A172 (cell line): Measurements from ENCODE around the gene SEH1L. TPM values are rescaled to one million over a fixed set of nuclear protein-coding genes. Genes with fewer than 3 reads are reported as not detected.
A peak's percentile ranks its signal among the peaks of the same experiment; 100 is the strongest.
"Not testable (repeated sequence)": the region's sequence is repeated elsewhere in the genome, so short reads cannot be mapped to it uniquely, and the experiment has no call there.

ENCODE experiments used
- DNase-seq: peaks from one replicate; pipeline ENCODE4 v3.0.0-alpha.2; 2015; ENCODE audit warnings: low spot score
- total RNA-seq: library from RNA; depleted of rRNA; stranded (reverse); fragments of >200 nt; shearing (Covaris generic); gene quantifications from 2 replicates; pipeline ENCODE4 v1.2.3, GENCODE V29; 2014; rRNA removed

SEH1L gene
- 51.2 and 53.9 TPM in 2 replicates for total RNA-seq

DNA sequence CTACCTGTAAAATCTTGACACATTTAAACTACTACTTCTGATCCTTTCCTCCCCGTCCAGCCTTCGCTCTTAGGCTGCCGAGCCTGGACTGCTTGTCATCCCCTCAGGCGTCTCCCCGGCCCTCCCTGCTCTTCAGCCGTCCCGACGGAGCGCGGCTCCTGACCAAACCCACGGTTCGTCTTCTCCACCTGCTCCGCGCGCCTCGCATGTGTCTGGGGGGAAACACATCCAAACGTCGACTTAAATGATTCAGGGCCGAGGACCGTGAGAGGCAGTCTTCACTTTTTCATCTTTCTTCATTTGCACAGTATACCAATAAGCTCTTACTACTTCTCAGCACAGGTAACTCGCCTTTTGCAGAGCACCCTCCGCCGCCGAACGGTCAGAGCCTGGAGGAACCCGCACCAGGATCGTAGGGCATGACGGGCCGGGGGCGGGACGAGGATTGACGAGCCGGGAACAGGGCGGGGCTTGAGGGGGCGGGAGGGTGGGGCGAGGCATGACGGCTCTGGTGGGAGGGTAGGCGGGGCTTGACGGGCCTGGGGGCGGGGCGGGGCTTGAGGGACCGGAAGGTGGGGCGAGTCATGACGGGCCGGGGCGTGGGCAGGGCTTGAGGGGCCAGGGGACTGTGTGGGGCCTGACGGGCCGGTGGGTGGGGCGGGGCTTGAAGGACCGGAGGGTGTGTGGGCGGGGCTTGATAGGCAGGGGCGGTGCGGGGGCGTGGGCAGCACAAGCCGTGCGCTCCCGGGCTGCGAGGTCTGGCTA lies at the start of gene SEH1L:
Gene SEH1L, plus strand, starts transcription at position 727 of the 765 bp plus-strand sequence. CDS start 111 bp downstream, outside the sequence.
- peak; percentile 93 for DNase-seq

GRCh38 chr18:12901208-12901607 lies 46.6 kb upstream of the SEH1L start:
- DNase-seq: not testable (repeated sequence)

GRCh38 chr18:12904012-12904516 lies 43.7 kb upstream of the SEH1L start:
- DNase-seq: no peak

- no peak for DNase-seq
Observed at GRCh38 chr18:12906119-12906518, 41.7 kb upstream of the SEH1L start.

DNA sequence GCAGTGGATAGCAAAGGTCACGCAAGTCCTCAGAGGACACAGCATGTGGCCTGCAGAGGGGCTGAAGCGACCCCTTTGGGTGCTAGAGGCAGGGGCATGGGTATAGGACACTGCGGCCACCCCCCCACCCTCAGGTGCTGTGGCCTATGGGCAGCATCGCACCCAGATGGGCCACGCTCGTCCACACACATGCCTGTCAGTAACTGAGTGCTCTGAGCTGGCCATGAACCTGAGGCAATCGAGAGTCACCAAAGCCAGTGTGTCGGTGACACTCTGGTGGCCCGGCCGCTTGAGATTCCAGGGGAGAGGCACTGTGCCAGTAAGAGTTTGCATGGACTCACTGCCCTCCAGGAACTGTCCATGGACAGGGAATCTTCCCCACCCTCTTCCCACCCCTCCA lies 41.0 kb upstream of the SEH1L start:
- no peak for DNase-seq

DNA sequence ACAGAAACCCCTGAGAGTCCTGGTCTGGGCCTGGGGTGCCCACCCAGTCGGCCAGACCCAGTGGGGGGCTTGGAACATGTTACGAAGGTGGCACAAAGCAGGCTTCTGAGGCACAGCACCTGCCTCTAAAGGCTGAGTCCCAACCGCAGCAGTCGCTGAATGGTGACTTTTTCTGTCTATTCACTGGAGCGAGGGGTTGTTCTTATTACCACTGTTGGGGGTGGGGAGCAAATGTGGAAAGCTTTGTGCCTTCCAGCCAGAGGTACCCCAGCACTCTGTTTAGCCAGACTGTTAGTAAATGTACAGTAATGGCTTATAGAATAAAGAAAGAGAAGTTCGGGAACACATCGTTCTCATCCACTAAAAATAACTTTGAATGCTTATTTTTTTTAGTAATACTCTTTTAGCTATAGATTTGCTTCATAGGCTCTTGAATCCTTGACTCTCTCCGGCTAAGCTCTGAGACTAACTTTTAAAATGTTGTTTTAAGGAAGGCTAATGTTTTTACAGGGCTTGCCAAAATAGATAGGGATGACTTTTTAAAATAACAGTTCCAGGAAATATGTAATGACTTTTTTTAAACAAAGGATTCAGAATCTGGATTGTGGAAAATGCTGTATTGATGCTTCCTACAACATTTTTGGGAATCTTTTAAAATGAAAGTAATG lies 40.4 kb upstream of the SEH1L start:
- no peak for DNase-seq

DNA sequence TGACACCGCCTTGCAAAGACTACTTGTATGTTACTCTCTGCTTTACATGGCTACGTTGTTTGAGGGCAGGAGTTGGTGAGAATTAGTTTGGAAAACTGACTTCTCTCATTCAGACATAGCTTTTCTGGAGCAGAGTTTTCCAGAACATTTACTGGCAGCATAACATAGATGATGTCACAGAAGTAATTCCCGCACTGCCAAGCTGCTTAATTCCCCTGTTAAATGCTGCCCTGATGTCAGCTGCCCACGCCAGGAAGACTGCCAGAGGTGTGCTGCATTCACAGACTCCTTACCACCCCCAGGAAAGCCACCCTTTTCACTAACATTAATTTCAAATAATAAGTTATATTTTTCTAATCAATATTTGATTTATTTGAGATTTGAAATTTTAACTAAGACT lies 39.1 kb upstream of the SEH1L start:
- DNase-seq: no peak

DNA sequence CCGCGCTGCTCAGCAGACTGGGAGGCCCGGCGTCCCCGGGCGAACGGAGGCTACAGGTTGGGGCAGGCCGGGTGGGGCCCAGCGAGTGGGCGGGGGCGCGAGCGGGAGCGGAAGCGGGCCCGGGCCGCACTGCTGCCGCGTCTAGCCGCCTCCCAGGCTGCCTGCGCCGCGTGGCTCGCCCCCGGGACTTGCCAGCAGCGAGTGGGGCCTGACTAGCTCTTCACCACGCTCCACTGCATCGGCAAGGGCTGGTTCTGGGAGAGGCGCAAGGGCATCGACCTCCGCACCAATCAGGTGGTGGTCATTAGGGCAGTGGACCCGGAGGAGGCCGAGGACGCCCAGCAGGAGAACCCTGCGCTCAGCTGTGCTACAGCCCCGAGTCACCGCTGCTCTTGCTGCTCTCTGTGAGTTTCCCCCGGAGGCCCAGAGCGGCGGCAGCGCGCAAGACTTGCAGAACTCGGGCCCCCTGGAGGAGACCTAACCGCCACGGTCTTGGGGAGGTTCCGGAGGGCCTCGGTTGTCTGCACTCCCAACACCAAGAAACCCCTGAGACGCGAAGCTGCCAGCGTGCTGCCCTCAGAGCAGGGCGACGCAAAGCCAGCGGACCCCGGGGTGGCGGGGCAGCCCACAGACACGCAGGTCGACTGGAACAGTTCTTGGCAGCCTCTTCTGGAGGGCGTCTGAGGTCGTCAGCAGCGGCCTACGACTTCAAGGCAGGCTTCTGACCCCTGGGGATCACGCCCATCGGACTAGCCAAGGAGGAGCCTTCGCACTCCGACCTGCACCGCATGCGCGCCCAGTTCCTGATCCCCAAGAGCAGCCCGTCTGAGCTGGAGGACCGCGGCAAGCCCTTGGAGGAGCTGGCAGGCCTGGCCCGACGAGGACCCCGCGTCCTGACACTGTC lies 36.5 kb upstream of the SEH1L start:
- no peak for DNase-seq

DNA sequence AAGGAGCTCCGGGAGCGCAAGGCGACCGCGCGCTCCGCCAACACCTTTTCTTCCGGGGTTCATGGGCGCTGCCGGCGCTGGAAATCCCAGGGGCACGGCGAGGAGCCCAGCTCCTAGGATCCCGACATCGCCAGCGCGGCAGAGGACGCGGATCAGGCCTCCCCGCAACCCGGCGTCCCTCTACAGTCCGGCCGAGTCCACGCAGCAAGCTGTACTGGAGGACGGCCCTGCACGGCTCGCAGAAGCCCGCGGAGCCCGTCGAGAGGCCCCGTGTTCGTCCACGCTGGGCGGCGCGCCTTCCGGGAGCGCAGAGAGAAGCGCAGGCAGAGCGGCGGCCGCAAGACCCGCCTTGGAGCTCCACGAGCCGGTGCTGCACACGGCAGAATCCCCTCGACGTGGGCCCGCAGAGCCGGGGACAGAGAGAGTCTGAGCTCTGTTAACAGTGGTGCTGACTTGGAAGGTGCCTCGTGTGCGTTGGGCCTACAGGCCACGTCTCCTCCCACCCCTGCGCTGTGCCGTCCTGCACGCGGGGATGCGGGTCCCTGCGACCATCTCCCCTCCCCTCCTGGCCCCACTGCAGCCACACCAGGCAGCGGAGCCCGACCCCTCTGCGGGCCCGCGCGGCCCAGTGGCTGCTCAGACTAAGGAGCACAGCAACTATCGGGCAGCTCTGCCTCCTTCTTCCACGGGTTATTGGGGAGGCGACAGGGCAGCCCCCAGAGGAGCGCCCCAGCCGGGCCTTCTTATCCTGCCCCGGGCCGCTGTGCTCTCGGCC lies 35.7 kb upstream of the SEH1L start:
- DNase-seq: no peak

GRCh38 chr18:12921178-12921577 lies 26.6 kb upstream of the SEH1L start:
- no peak for DNase-seq

GRCh38 chr18:12922266-12922665 lies 25.5 kb upstream of the SEH1L start:
- no peak for DNase-seq

DNA sequence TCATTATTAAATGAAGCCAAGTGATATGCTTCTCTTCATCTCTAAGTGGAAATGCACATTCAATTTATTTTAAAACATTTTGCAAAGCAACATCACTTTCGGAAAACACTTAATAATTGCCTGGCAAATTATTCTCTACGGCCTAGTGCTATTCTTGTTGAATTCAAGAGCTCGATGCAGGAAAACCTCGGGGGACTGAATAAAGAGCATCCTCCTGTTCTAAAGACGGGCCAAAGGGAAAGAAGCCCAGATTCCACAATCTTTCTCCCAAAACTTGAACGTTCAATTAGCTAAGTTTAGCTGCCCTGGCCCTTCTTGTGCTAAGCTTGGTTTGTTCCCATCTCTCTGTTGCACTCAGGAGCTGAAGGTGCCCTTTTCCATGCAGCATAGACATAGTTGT lies 23.2 kb upstream of the SEH1L start:
- DNase-seq: no peak

- DNase-seq: no peak
Observed at GRCh38 chr18:12928206-12928605, 19.6 kb upstream of the SEH1L start.

- DNase-seq: no peak
Observed at GRCh38 chr18:12928641-12929040, 19.2 kb upstream of the SEH1L start.

DNA sequence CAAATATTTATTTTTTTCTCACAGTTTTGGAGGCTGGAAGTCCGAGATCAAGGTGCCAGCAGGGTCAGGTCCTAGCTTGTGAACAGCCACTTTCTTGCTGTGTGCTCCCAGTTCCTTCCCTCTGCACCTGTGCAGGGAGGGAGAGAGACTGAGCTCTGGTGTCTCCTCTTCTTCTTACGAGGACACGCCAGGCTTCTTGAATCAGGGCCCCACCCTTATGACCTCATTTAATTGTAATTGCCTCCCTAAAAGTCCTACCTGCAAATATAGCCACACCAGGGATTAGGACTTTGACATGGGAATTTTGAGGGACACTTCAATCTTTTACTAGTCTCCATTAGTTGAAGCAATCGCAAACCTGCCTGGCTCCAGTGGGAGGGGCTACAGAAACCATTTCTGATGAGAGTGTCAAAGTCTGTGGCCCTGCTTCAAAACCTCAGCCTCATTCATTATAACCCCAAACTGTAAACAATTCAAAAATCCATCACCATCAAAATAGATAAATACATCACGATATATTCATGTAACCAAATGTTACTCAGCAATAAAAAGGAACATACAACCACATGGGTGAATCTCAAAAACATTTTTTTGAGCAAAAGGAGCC lies 18.2 kb upstream of the SEH1L start:
- no peak for DNase-seq

- DNase-seq: no peak
Observed at GRCh38 chr18:12930376-12930775, 17.4 kb upstream of the SEH1L start.

GRCh38 chr18:12930908-12931307 lies 16.9 kb upstream of the SEH1L start:
- no peak for DNase-seq

GRCh38 chr18:12933327-12933726 lies 14.5 kb upstream of the SEH1L start:
- no peak for DNase-seq

GRCh38 chr18:12934454-12935071 lies 13.2 kb upstream of the SEH1L start:
- DNase-seq: peak; percentile 79

DNA sequence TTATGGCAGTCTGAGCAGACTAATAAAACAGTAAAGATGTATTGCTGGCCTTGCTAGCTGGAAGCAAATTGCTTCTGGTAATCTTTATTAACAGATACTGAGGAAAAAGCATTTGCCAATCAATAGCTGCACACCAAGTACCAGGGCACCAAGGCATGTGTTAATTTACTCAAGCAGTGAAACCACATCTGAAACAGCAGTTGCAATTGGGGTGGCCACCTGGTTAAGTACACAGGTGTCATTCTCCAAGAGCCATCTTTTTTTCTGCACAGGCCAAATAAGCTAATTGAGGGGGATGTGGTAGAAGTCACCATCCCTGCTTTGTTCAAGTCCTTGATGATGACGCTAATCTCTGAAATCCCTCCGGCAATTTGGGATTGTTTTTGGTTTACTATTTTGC lies 8.6 kb upstream of the SEH1L start:
- DNase-seq: no peak
